GM10248 (cell line): Measurements from ENCODE around the gene ERVFRD-1.
"Not testable (repeated sequence)": the region's sequence is repeated elsewhere in the genome, so short reads cannot be mapped to it uniquely, and the experiment has no call there.

Experiments
- CTCF ChIA-PET: fragments of 300-600 bp; sonication (Branson Sonifier 250); formaldehyde crosslinking; extraction: SDS; loops from one replicate; lab custom pipeline; 2021; ENCODE audit warnings: antibody characterized with exemption; lab: Yijun Ruan, JAX
- POLR2A ChIA-PET: fragments of 350-650 bp; sonication (Branson Sonifier 250); formaldehyde crosslinking; extraction: SDS; loops from one replicate; lab custom pipeline; 2020; ENCODE audit warnings: antibody characterized with exemption; lab: Yijun Ruan, JAX
- DNase-seq: peaks from one replicate; pipeline ENCODE4 v3.0.0; 2012; ENCODE audit errors: extremely low spot score
- CTCF ChIP-seq: IDR thresholded peaks from 2 replicates; pipeline ENCODE4 v1.5.1; 2012; ENCODE audit warnings: mild to moderate bottlenecking, low read depth; ENCODE audit errors: extremely low read depth, missing control alignments, control extremely low read depth

ERVFRD-1 gene

GRCh38 chr6:11121851-11122250 lies 10.3 kb upstream of the ERVFRD-1 start:
- POLR2A ChIA-PET = no interaction called here
- CTCF ChIA-PET = interaction anchor here (1.4 kb wide), 1 partner anchor 8 kb away, joined by 3 read pairs; no protein-coding TSS in a partner anchor
- no peak for DNase-seq
- TF ChIP-seq CTCF = no peak

GRCh38 chr6:11120271-11121005 lies 8.9 kb upstream of the ERVFRD-1 start:
- POLR2A ChIA-PET = no interaction called here
- CTCF ChIA-PET = interaction anchor here (0.7 to 2.1 kb wide), 5 partner anchors 9 to 51 kb away, joined by 3 to 5 read pairs (median 4); partner anchors contain the start of gene ERVFRD-1
- no peak for TF ChIP-seq CTCF
- DNase-seq = no peak

- POLR2A ChIA-PET = not testable (repeated sequence)
Observed at GRCh38 chr6:11115808-11116536, 4.4 kb upstream of the ERVFRD-1 start.

GRCh38 chr6:11113038-11113437 lies 1.5 kb upstream of the ERVFRD-1 start:
- ChIA-PET CTCF (no interaction called here), POLR2A (no interaction called here)
- no peak for DNase-seq
- no peak for TF ChIP-seq CTCF

More at GRCh38 chr6:11115808-11116536, 4.4 kb upstream of the ERVFRD-1 start:
- DNase-seq = peak; percentile 31
- CTCF ChIA-PET = interaction anchor here (1.0 to 1.6 kb wide), 3 partner anchors 20 to 380 kb away, joined by 3 to 4 read pairs (median 3); partner anchors contain the start of gene SMIM13

GRCh38 chr6:11111769-11112437 lies 378 bp upstream of the ERVFRD-1 start:
- ChIA-PET CTCF (interaction anchor here (0.6 to 1.1 kb wide), 3 partner anchors 8 to 12 kb away, joined by 3 read pairs; no protein-coding TSS in a partner anchor), POLR2A (interaction anchor here (0.7 kb wide), 1 partner anchor 16 kb away, joined by 3 read pairs; no protein-coding TSS in a partner anchor)
- DNase-seq = no peak
- TF ChIP-seq CTCF = no peak

GRCh38 chr6:11108726-11109125 lies 2.8 kb downstream of the ERVFRD-1 start:
- ChIA-PET POLR2A (no interaction called here), CTCF (interaction anchor here (2.1 kb wide), 1 partner anchor 36 kb away, joined by 7 read pairs; no protein-coding TSS in a partner anchor)
- DNase-seq = no peak
- TF ChIP-seq CTCF = no peak
